ENCODE data around the gene TAX1BP3. TPM values are rescaled to one million over a fixed set of nuclear protein-coding genes. Genes with fewer than 3 reads are reported as not detected.

TAX1BP3 gene
- total RNA-seq, 4 donors from 2014 or later, result 69.8 to 141 (median 100) TPM

DNA sequence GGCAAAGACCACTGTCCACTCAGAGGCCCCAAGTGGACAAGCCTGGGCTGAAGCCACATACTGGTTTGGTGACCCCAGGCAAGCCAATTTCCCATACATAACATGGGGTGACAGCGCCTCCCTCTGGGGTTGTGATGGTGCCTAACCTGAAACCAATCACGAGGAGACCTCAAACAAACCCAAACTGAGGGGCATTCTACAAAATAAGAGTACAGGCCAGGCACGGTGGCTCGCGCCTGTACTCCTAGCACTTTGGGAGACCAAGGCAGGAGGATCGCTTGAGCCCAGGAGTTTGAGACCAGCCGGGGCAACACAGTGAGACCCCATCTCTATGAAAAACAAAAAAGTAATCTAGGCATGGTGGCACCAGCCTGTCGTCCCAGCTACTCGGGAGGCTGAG is 24.0 kb upstream of the TAX1BP3 start:
- ATAC-seq (ENCODE audit: low FRiP score), result no peak
- TF ChIP-seq, protein P1, sequence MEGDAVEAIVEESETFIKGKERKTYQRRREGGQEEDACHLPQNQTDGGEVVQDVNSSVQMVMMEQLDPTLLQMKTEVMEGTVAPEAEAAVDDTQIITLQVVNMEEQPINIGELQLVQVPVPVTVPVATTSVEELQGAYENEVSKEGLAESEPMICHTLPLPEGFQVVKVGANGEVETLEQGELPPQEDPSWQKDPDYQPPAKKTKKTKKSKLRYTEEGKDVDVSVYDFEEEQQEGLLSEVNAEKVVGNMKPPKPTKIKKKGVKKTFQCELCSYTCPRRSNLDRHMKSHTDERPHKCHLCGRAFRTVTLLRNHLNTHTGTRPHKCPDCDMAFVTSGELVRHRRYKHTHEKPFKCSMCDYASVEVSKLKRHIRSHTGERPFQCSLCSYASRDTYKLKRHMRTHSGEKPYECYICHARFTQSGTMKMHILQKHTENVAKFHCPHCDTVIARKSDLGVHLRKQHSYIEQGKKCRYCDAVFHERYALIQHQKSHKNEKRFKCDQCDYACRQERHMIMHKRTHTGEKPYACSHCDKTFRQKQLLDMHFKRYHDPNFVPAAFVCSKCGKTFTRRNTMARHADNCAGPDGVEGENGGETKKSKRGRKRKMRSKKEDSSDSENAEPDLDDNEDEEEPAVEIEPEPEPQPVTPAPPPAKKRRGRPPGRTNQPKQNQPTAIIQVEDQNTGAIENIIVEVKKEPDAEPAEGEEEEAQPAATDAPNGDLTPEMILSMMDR (IDR thresholded peaks at IDR 0.05), result no peak
- no peak for DNase-seq (ENCODE audit: low spot score)

DNA sequence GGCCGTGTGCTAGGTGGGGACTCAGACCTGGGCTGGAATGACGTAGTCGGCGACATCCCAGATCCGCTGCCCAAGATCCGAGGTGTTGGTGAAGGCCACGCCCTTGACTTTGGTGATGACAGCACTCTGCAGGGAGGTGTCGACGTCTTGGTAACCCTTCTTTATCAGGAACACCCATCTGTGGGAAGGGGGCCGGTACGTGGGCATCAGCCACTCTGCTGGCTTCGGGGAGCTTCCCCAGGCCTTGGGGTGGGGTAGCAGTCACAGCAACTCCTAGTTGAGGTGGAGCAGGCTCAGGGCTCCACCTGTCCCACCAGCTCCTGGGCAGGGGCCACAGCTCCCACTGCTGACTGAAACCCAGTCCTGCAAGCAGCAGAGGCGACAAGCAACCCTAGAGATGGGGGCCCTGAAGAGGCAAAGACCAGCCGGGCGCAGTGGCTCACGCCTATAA is 23.3 kb upstream of the TAX1BP3 start:
- TF ChIP-seq, protein P1 (IDR thresholded peaks at IDR 0.05), result no peak
- no peak for DNase-seq (ENCODE audit: low spot score)
- ATAC-seq (ENCODE audit: low FRiP score), result no peak

DNA sequence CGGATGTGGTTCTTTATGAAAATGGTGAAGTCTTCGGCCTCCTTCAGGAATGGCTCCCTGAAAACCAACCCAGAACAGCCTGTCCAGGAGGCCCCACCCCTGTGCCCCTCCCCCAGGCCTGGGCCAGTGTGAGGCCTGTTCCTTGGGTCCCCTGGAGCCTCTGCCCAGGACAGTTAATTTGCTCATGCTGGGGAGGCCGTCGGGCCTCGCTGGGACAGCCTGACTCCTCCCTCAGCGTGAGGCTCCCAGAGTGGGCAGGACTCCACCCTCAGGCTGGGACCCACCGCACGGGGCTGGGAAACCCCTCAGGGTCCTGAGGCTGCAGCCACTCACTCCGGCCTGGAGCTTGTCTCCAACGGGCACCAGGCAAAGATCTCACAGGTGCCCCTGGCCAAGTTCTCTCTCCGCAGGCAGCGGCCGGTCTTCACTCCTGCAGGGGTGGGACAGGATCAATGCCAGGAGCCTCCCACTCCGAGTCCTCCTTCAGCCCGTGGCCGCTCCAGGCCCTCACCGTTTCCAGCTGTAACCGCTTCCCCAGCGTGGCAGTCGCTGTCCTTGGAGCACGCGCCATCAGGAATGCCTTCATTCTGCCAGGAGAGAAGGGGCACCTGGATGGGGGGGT is 21.8 kb upstream of the TAX1BP3 start:
- ATAC-seq (ENCODE audit: low FRiP score) (no peak), DNase-seq (ENCODE audit: low spot score) (no peak)
- TF ChIP-seq, protein P1 (IDR thresholded peaks at IDR 0.05), result no peak

GRCh38 chr17:3689262-3690093 is 21.1 kb upstream of the TAX1BP3 start:
- ATAC-seq (ENCODE audit: low FRiP score) (no peak), DNase-seq (ENCODE audit: low spot score) (no peak)
- TF ChIP-seq, protein P1 (IDR thresholded peaks at IDR 0.05), result no peak

- ATAC-seq (ENCODE audit: low FRiP score) (no peak), DNase-seq (ENCODE audit: low spot score) (no peak)
- TF ChIP-seq, protein P1 (IDR thresholded peaks at IDR 0.05), result no peak
These were observed 20.5 kb upstream of the TAX1BP3 start for GRCh38 chr17:3688852-3689261.

DNA sequence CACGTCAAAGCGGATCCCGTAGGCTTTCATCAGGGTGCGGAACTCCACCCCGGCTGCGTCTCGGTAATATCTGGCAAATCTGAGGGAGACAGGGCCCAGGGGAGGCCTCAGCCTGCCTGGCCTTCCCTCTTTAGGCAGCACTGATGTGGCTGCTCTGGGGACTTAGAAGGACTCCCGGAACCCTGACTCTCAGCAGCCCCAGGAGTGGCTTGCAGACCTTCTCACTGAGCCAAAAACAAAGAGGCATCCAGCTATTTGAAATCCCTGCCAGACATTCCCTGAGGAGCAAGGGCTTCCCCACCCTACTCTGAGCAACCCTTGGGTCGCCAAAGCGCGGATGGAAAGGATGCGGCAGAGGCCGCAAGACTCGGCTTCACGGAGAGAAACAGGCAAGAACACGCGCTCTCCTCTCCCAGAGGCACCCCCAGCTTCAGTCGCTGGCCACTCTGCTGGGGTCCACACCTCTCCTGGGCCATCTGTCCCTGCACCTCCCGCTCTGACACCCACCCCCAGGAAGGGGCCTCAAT is 19.7 kb upstream of the TAX1BP3 start:
- ATAC-seq (ENCODE audit: low FRiP score) (no peak), DNase-seq (ENCODE audit: low spot score) (no peak)

More for the DNA sequence above, 19.7 kb upstream of the TAX1BP3 start:
- TF ChIP-seq, protein P1 (IDR thresholded peaks at IDR 0.05), result no peak
